Stimulated activated CD4-positive, alpha-beta T cell treated with anti-CD3 and anti-CD28 coated beads, Interleukin-2, amount 100 ng/mL, for 4 hours (primary cell): ENCODE results near the gene ITPRID1.
"Not testable (repeated sequence)": the region's sequence is repeated elsewhere in the genome, so short reads cannot be mapped to it uniquely, and the experiment has no call there.

Experiments used
- DNase-seq: peaks from one replicate; pipeline ENCODE4 v3.0.0-alpha.2; 2020; ENCODE audit warnings: low read depth

Gene ITPRID1

DNA sequence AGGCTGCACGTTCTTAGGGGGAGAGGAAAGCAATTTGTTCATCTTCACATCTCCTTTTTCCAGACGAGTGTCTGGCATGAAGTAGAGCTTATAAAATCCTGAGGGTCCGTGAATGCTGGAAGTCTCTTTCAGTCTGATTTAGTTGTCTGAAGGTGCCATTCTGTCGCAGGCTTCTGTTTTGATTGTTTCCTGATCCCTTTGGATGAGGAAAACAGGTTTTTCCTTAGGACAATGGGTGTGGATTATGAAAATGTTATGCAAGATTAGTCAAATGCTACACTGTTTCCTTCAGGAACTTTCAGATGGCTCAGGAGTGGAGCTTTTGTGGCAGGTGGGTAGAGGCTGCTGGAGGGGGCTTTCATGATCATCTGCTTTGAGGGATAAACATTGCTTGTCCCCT lies at the start of gene ITPRID1:
Gene ITPRID1, plus strand, starts transcription at position 301 of the 400 bp plus-strand sequence. CDS start 38,935 bp downstream, outside the sequence.
- no peak for DNase-seq

GRCh38 chr7:31464601-31465000 lies 49.3 kb upstream of the ITPRID1 start:
- DNase-seq, result no peak

GRCh38 chr7:31465285-31465684 lies 48.6 kb upstream of the ITPRID1 start:
- DNase-seq, result no peak

DNA sequence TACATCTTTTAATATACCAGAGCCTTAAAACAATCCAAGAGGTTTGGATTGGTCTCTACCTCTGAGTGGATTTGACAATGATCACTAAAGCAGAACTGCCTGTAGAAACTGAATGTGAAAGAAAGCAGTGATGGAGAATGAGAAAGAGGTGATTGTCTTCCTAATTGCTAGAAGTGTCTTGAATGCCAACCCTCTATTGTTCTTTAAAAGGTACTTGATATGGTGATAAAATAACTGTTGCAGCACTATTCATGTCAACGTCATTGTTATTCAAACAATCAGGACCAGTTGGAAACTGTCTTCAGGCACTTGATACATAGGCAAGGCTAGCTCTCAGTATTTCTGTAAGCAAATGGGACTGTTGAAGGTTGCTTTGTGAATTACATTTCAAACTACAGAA lies 47.9 kb upstream of the ITPRID1 start:
- no peak for DNase-seq

- not testable (repeated sequence) for DNase-seq
Observed at GRCh38 chr7:31470883-31471282, 43.0 kb upstream of the ITPRID1 start.

DNA sequence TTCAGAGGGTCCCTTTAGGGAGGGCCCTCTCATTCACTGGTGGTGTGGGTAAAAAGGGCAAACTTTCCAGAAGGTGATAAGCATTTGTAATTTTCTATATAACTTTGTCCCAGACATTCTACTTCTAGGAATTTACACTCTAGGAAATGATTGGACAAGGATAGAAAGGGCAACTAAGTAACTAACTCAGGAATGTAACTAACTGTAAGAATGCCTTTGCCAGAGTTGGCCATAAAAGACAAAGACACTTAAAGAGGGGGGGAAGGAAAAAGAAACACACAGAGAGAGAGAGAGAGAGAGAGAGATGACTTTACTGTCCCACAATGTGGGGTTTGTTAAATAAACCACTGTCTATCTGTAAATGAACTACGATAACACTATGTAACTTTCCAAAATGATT lies 38.5 kb upstream of the ITPRID1 start:
- DNase-seq, result no peak

GRCh38 chr7:31476073-31476745 lies 37.7 kb upstream of the ITPRID1 start:
- DNase-seq, result no peak

GRCh38 chr7:31476941-31477677 lies 36.8 kb upstream of the ITPRID1 start:
- no peak for DNase-seq

- DNase-seq, result no peak
Observed at GRCh38 chr7:31478018-31478417, 35.9 kb upstream of the ITPRID1 start.

- DNase-seq, result no peak
Observed at GRCh38 chr7:31478721-31479120, 35.2 kb upstream of the ITPRID1 start.

DNA sequence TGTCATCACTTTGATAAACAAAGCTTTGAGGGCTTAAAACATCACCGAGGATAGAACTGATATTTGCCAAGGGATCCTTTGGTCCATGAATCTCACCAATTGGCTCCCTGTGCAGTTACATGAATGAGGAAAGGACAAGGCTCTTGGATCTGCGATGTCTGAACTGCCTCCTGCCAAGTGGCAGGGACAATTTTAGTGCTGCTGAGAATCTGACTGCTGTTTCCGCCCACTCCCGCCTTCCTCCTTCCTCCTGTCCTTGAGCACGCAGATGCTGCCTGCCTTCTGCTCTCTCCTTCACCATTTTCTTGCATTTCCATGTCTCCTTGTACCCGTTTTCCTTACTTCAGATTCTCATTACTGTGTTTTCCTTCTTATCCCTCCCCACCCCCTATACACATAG lies 26.8 kb upstream of the ITPRID1 start:
- DNase-seq, result no peak

DNA sequence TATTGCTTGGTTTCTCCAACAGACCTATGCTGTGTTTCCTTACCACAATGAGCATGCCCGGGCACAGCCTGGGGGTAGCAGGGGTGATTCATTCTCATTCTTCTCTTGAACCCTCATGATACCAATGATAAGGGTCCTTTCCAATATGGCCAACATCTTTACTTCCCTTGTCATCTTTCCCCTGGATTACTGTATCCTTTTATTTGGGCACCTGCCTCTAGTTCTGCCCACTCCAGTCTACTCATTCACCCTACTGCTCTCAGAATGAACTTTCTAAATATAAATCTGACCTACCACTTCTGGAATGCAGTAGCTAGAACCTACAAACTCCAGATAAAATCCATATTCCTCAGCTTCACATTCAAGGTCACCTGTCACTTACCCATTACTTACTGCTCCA lies 26.4 kb upstream of the ITPRID1 start:
- no peak for DNase-seq

- no peak for DNase-seq
Observed at GRCh38 chr7:31488562-31489203, 25.2 kb upstream of the ITPRID1 start.

DNA sequence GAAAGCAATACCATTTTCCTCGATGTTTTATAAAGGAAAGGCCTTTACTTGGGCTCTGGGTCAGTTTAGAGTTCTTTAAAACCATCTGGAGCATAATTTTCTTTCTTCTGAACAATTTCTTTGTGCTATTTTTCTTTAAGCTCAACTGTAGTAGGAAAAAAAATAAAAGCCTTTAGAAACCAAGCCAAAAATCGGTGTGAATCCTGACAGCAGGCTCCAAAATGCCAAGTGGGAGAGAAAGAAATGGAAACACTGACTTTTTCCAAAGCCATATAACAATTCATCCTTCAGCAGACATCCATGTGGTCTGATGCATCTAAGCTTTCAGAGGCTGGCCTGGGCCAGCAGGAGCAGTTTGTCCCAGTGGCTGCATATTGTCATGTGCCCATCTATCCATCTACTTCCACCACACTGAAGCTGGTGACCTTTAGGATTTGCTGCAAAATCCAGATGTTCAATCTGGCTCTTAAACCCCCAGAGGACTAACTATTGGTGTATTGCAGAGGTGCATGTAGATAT lies 23.0 kb upstream of the ITPRID1 start:
- no peak for DNase-seq

DNA sequence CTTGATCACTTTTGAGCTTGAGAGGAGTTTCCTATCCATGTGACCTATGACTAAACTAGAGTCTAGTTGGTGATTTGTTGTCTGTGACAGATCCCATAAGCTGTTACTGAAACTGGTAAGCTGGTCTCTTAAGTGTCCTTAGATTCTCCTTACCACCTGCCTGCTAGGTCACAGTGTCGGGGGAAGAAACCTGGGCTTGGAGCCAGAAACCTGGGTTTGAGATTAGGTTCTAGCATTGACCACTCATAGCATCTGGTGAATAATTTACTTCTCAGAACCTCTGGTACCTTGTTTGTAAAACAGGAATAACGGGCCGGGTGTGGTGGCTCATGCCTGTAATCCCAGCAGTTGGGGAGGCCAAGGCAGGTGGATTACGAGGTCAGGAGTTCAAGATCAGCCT lies 21.8 kb upstream of the ITPRID1 start:
- no peak for DNase-seq

DNA sequence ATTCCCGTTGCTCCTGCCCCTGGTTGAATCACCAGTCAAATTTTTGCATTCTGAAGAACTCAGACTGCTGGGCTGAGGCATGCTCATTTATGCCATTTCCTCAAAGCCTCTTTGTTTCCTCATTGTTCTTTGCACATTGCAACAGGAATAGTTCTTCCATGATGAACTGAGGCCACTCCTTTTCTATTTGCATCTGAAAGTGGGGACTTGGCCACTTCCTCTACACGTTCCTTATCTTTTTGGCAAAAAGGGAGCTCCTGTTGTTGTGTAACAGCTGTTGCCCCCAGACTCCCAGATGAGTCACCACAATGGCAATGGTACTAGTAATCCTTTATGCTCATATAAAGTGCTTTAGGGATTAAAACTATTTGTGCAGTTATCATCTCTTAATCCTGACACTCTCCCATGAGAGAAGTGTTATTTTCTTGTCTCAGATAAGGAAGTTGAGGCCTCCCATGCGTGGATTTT lies 20.1 kb upstream of the ITPRID1 start:
- no peak for DNase-seq

DNA sequence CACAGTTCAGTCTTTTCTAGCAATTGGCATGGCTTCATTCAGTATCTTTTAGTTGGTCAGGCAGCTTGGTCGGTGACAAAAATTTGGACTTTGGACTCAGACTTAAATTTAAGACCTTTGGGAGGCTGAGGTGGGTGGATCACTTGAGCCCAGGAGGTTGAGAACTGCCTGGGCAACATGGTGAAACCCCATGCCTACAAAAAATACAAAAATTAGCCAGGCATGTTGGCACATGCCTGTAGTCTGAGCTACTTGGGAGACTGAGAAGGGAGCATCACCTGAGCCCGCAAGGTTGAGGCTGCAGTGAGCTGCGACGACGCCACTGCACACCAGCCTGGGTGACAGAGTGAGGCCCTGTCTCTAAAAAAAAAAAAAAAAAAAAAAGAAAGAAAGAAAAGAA lies 19.5 kb upstream of the ITPRID1 start:
- no peak for DNase-seq

- DNase-seq, result no peak
Observed at GRCh38 chr7:31495653-31496052, 18.2 kb upstream of the ITPRID1 start.

- no peak for DNase-seq
Observed at GRCh38 chr7:31497516-31497915, 16.4 kb upstream of the ITPRID1 start.

- DNase-seq, result no peak
Observed at GRCh38 chr7:31500656-31501055, 13.2 kb upstream of the ITPRID1 start.

- no peak for DNase-seq
Observed at GRCh38 chr7:31508823-31509222, 5.1 kb upstream of the ITPRID1 start.

- DNase-seq, result no peak
Observed at GRCh38 chr7:31512166-31512565, 1.7 kb upstream of the ITPRID1 start.
